HCT116 (cell line): ENCODE data around the gene HSPA1A.
"Not testable (repeated sequence)": the region's sequence is repeated elsewhere in the genome, so short reads cannot be mapped to it uniquely, and the experiment has no call there.

Experiments
- ATF3 ChIP-seq: IDR thresholded peaks from 2 replicates; pipeline ENCODE4 v1.6.1; 2012
- CTCF ChIP-seq, 3 experiments: fragments of 200-600 bp in 1 of 3; sonication (generic) in 1 of 3; IDR thresholded peaks in 2 of 3; conservative IDR thresholded peaks in 1 of 3; 2 replicates each; pipeline ENCODE4 v1.5.1; 2012 to 2017; ENCODE audit warnings: low read depth in 2 of 3, low read length in 2 of 3, antibody characterized with exemption in 1 of 3, borderline replicate concordance in 1 of 3, control low read depth in 1 of 3, mild to moderate bottlenecking in 1 of 3, mixed read lengths in 1 of 3, mixed run types in 1 of 3, moderate library complexity in 1 of 3; ENCODE audit not compliant: insufficient read depth in 1 of 3
- EZH2 ChIP-seq: fragments of 200-600 bp; sonication (generic); IDR thresholded peaks from 2 replicates; pipeline ENCODE4 v1.6.1; 2017; ENCODE audit warnings: antibody characterized with exemption, mixed run types
- FOSL1 ChIP-seq: IDR thresholded peaks from 2 replicates; pipeline ENCODE4 v1.6.1; 2012; ENCODE audit warnings: low read depth
- JUND ChIP-seq: IDR thresholded peaks from 2 replicates; pipeline ENCODE4 v1.6.1; 2012
- POLR2A ChIP-seq: IDR thresholded peaks from 2 replicates; pipeline ENCODE4 v1.7.0; 2011; ENCODE audit warnings: borderline replicate concordance; ENCODE audit not compliant: insufficient read depth, insufficient read length; ENCODE audit errors: extremely low read depth
- POLR2AphosphoS5 ChIP-seq: IDR thresholded peaks from 2 replicates; pipeline ENCODE4 v1.6.1; 2011; ENCODE audit warnings: mild to moderate bottlenecking, low read depth, low read length, moderate library complexity
- RAD21 ChIP-seq: IDR thresholded peaks from 2 replicates; pipeline ENCODE4 v1.6.1; 2012; ENCODE audit warnings: low read depth, mild to moderate bottlenecking
- SP1 ChIP-seq: IDR thresholded peaks from 2 replicates; pipeline ENCODE4 v1.6.1; 2012; ENCODE audit warnings: low read depth
- TCF7L2 ChIP-seq: IDR thresholded peaks from 2 replicates; pipeline ENCODE4 v1.7.0; 2011; ENCODE audit warnings: borderline replicate concordance, inconsistent platforms; ENCODE audit not compliant: insufficient read depth, insufficient read length; ENCODE audit errors: extremely low read depth
- YY1 ChIP-seq: IDR thresholded peaks from 2 replicates; pipeline ENCODE4 v1.6.1; 2011; ENCODE audit warnings: low read length, low read depth, moderate library complexity, mild to moderate bottlenecking; ENCODE audit not compliant: insufficient replicate concordance; ENCODE audit errors: extremely low read depth
- ZFX ChIP-seq: fragments of 450-650 bp; IDR thresholded peaks from 2 replicates; pipeline ENCODE4 v1.6.1; 2017
- ZNF274 ChIP-seq: fragments of 200-500 bp; sonication (Bioruptor generic); IDR thresholded peaks from 2 replicates; pipeline ENCODE4 v1.6.1; 2014; ENCODE audit warnings: mild to moderate bottlenecking, low read depth, low read length, inconsistent platforms
- TF ChIP-seq, protein P1 (sequence below): IDR thresholded peaks from 2 replicates; pipeline ENCODE4 v1.6.1; 2012

DNA sequence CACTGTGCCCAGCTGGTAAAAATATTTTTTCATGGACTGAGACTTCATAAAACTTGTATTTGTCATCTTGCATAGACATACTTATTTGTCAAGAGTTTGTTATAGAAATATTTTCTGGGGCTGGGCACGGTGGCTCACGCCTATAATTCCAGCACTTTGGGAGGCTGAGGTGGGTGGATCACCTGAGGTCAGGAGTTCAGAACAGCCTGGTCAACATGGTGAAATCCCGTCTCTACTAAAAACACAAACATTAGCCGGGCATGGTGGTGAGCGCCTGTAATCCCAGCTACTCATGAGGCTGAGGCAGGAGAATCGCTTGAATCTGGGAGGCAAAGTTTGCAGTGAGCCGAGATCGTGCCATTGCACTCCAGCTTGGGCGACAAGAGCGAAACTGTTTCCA, 6.7 kb upstream of the HSPA1A start:
- TF ChIP-seq CTCF (IDR thresholded peaks at IDR 0.05 in 2 of 3, conservative IDR thresholded peaks at IDR 0.05 in 1 of 3; ENCODE audit: borderline replicate concordance in 1 of 3, insufficient read depth in 1 of 3, low read depth in 2 of 3, low read length in 2 of 3); ZFX; EZH2; SP1; POLR2A; POLR2AphosphoS5; ATF3; JUND; FOSL1; TCF7L2; ZNF274; RAD21; YY1: not testable (repeated sequence)
- TF ChIP-seq, protein P1, sequence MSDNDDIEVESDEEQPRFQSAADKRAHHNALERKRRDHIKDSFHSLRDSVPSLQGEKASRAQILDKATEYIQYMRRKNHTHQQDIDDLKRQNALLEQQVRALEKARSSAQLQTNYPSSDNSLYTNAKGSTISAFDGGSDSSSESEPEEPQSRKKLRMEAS, result not testable (repeated sequence)
